Stimulated activated CD4-positive, alpha-beta T cell treated with anti-CD3 and anti-CD28 coated beads, Interleukin-2, amount 100 ng/mL, for 48 hours (primary cell): Measurements from ENCODE around the gene DTD1.

Experiments
- DNase-seq, 2 donors: peaks; one replicate each; pipeline ENCODE4 v3.0.0-alpha.2; 2020

The DTD1 gene

GRCh38 chr20:18621004-18621403 is 33.1 kb downstream of the DTD1 start:
- no peak for DNase-seq

GRCh38 chr20:18623156-18623910 is 35.5 kb downstream of the DTD1 start:
- no peak for DNase-seq

- DNase-seq, result no peak
These were observed 37.1 kb downstream of the DTD1 start for GRCh38 chr20:18624948-18625347.

GRCh38 chr20:18625907-18626655 is 38.2 kb downstream of the DTD1 start:
- DNase-seq, result no peak

GRCh38 chr20:18628330-18628920 is 40.6 kb downstream of the DTD1 start:
- no peak for DNase-seq

- DNase-seq, result peak; percentile 40 to 61
These were observed 44.4 kb downstream of the DTD1 start for GRCh38 chr20:18632196-18632789.

- no peak for DNase-seq
These were observed 45.6 kb downstream of the DTD1 start for GRCh38 chr20:18633411-18633810.

GRCh38 chr20:18634501-18634900 is 46.6 kb downstream of the DTD1 start:
- no peak for DNase-seq

- DNase-seq, result no peak
These were observed 47.5 kb downstream of the DTD1 start for GRCh38 chr20:18635380-18635779.

GRCh38 chr20:18637224-18637623 is 49.4 kb downstream of the DTD1 start:
- DNase-seq, result no peak

GRCh38 chr20:18638768-18639167 is 50.9 kb downstream of the DTD1 start:
- DNase-seq, result no peak

GRCh38 chr20:18639501-18639979 is 51.7 kb downstream of the DTD1 start:
- no peak for DNase-seq

- DNase-seq, result no peak
These were observed 57.4 kb downstream of the DTD1 start for GRCh38 chr20:18645196-18645745.

- DNase-seq, result no peak
These were observed 58.0 kb downstream of the DTD1 start for GRCh38 chr20:18645851-18646250.

GRCh38 chr20:18647777-18648176 is 59.9 kb downstream of the DTD1 start:
- no peak for DNase-seq

- no peak for DNase-seq
These were observed 62.4 kb downstream of the DTD1 start for GRCh38 chr20:18650224-18650623.

GRCh38 chr20:18653736-18654447 is 66.0 kb downstream of the DTD1 start:
- DNase-seq, result no peak

GRCh38 chr20:18654448-18654773 is 66.6 kb downstream of the DTD1 start:
- no peak for DNase-seq

GRCh38 chr20:18657575-18657974 is 69.7 kb downstream of the DTD1 start:
- DNase-seq, result no peak

GRCh38 chr20:18662279-18663040 is 74.6 kb downstream of the DTD1 start:
- no peak for DNase-seq

- no peak for DNase-seq
These were observed 76.1 kb downstream of the DTD1 start for GRCh38 chr20:18663932-18664331.

- no peak for DNase-seq
These were observed 77.3 kb downstream of the DTD1 start for GRCh38 chr20:18665135-18665534.
